ENCODE data around the gene GAGE10. TPM values are rescaled to one million over a fixed set of nuclear protein-coding genes. Genes with fewer than 3 reads are reported as not detected.

Gene GAGE10
- total RNA-seq, 1 experiment from 2014 or later = not detected

DNA sequence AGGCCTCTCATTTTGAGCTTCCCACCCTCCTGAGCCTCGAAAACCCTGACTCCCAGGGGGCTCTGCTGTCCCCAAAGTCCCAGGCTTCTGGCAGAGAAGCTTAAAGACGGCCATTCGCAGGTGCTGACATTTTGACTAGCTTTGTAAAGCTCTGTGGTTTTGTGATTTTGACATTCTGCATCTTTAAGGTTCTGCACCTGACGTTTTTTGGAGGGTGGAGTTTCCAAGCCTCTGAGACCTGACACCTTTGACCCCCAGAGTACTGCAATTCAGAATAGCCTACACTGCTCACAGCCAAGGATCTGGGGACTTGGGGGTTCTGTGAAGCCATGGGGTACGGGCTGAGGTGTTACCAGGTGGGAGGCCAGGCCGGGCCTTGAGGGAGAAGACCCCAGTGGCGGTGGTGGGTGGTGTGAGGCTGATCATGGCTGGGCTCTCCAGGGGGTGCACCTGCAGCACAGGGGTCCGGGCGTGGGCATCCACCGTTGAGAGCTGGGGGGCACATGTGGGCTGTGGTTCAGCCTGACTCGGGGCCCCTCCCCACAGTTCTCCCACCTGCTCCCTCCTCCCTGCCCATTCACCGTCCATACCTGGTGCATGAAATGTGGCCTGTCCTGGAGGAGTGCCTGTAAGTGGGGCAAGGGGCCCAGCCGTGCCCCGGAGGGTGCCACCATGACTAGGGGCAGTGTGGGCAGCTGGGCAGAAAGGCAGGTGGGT is 46.2 kb upstream of the GAGE10 start:
- Histone ChIP-seq H3K36me3 (ENCODE audit: control insufficient read depth in 1 of 2, insufficient read depth in 2 of 2, low read length in 2 of 2) (no peaks in the 10 kb centered on the region), H3K4me2 (ENCODE audit: low read length) (no peak overlapping the region), H2AFZ (ENCODE audit: low read depth, low read length, poor library complexity, severe bottlenecking) (no peak overlapping the region), H3K9me3 (ENCODE audit: control insufficient read depth in 1 of 2, insufficient read depth in 1 of 2, low read depth in 1 of 2, low read length in 2 of 2) (no peaks in the 10 kb centered on the region), H3K4me3 (replicated peaks in 1 of 2; ENCODE audit: low read depth in 1 of 2, low read length in 2 of 2) (no peak overlapping the region), H3K79me2 (ENCODE audit: insufficient read depth, low read length) (no peaks in the 10 kb centered on the region), H3K27ac (ENCODE audit: low read depth, low read length) (no peak overlapping the region), H3K4me1 (ENCODE audit: control insufficient read depth in 1 of 2, insufficient read depth in 2 of 2, low read length in 2 of 2) (no peaks in the 10 kb centered on the region), H3K27me3 (ENCODE audit: insufficient read depth, low read length) (no peaks in the 10 kb centered on the region), H3K9me2 (ENCODE audit: insufficient read depth) (no peaks in the 10 kb centered on the region), H3K9ac (ENCODE audit: low read length) (no peak overlapping the region), H4K20me1 (ENCODE audit: insufficient read depth) (no peaks in the 10 kb centered on the region)
- ATAC-seq = no peak
- POLR2A ChIA-PET = interaction anchor here (1.0 kb wide), 1 partner anchor 12 kb away, joined by 3 read pairs; no protein-coding TSS in a partner anchor
- RAD21 ChIA-PET (ENCODE audit: low non-redundant PET in 1 of 2, low total read pairs in 2 of 2, uncharacterized antibody in 2 of 2, unreplicated experiment in 2 of 2) = no interaction called here
- DNase-seq (ENCODE audit: low read depth, low spot score) = no peak
- TF ChIP-seq ZFX (IDR thresholded peaks at IDR 0.05) (no peak), CEBPB (IDR thresholded peaks at IDR 0.05; ENCODE audit: low read depth) (no peak), YY1 (IDR thresholded peaks at IDR 0.05; ENCODE audit: extremely low read depth, insufficient replicate concordance, low read depth, low read length) (no peak), ZNF274 (IDR thresholded peaks at IDR 0.05; ENCODE audit: low read depth, low read length) (no peak), FOSL1 (IDR thresholded peaks at IDR 0.05; ENCODE audit: low read depth) (no peak), RAD21 (IDR thresholded peaks at IDR 0.05; ENCODE audit: low read depth) (no peak), ELF1 (IDR thresholded peaks at IDR 0.05; ENCODE audit: borderline replicate concordance, low read depth) (no peak)
- TF ChIP-seq, protein P1, sequence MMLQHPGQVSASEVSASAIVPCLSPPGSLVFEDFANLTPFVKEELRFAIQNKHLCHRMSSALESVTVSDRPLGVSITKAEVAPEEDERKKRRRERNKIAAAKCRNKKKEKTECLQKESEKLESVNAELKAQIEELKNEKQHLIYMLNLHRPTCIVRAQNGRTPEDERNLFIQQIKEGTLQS (IDR thresholded peaks at IDR 0.05) = no peak
- TF ChIP-seq, protein P2, sequence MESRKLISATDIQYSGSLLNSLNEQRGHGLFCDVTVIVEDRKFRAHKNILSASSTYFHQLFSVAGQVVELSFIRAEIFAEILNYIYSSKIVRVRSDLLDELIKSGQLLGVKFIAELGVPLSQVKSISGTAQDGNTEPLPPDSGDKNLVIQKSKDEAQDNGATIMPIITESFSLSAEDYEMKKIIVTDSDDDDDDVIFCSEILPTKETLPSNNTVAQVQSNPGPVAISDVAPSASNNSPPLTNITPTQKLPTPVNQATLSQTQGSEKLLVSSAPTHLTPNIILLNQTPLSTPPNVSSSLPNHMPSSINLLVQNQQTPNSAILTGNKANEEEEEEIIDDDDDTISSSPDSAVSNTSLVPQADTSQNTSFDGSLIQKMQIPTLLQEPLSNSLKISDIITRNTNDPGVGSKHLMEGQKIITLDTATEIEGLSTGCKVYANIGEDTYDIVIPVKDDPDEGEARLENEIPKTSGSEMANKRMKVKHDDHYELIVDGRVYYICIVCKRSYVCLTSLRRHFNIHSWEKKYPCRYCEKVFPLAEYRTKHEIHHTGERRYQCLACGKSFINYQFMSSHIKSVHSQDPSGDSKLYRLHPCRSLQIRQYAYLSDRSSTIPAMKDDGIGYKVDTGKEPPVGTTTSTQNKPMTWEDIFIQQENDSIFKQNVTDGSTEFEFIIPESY (IDR thresholded peaks at IDR 0.05; ENCODE audit: extremely low read depth, insufficient replicate concordance, low read length) = no peak
- no TSS peak for BruUV-seq (replicated peaks)
- CTCF ChIA-PET = no interaction called here
- intact Hi-C loops (cut with micrococcal nuclease) = no loop called here
